Measurements from ENCODE around the gene KDM7A. TPM values are rescaled to one million over a fixed set of nuclear protein-coding genes. Genes with fewer than 3 reads are reported as not detected.

The KDM7A gene
- total RNA-seq, 1 donor from 2014 or later, result 21.8 TPM

DNA sequence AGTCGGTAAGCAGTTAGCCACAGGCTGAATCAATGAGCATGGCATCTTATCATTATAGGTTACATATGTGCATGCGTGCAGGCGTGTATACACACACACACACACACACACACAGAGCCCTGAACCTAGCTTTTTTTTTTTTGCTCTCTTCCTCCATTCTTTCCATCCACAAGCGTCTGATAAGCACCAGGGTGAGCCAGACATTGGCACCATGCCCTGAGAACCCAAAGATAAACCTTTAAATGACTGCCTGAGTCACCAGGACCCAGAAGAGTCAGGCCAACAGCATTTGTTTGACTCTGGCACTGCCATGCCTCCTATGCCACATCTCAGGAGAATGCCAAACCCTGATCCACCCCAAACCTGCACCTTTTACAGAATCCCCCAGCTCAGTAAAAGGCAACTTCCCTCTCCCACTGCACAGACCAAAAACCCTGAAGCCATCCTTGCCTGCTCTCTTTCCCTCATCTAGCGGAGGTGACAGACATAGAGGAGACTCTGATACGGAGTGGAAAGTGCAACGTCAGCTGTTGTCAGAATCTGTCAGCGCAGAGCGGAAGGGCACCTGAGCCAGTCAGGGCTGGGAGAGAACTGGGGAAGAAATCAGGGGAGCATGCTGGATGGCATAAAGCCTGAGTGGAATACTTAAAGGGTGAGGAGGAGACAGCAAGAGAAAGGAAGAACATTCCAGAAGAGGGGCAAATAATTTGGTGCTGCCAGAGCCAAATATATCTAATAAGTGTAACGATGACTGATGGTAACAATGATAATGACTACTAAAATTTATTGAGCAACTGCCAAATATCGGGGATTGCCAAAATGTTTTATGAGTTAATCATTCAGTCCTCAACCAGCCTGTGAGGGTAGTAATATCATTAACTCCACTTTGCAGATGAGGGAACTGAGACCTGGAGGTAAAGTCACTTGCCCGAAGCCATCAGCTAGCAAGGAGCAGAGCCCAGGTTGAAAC is 117.2 kb downstream of the KDM7A start:
- Mint-ChIP-seq H3K9me3 (peaks cover 6% of the 10 kb centered on the region), H3K4me3 (peak overlapping the region; percentile 83), H3K27me3 (no peaks in the 10 kb centered on the region), H3K36me3 (ENCODE audit: low read depth) (peaks cover 42% of the 10 kb centered on the region), H3K4me1 (peaks cover 68% of the 10 kb centered on the region), H3K27ac (peak overlapping the region; percentile 94)
- DNase-seq, result peak; percentile 71
- intact Hi-C loops (cut with micrococcal nuclease), result loop anchor here (5.0 kb wide), 5 partner anchors 163 to 827 kb away; partner anchors contain the start of genes RAB19 and UBN2

DNA sequence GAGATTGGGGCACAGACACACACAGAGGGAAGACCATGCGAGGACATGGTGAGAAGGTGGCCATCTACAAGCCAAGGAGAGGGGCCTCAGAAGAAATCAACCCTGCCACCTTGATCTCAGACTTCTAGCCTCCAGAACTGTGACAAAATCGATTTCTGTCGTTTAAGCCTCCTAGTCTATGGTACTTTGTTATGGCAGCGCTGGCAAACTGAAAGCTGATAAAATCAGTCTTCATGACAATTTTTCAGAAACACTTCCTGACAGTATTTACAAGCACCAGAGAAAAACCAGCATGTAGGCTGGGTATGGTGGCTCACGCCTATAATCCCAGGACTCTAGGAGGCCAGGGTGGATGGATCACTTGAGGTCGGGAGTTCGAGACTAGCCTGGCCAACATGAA is 118.3 kb downstream of the KDM7A start:
- intact Hi-C loops (cut with micrococcal nuclease), result no loop called here
- Mint-ChIP-seq H3K4me1 (peaks cover 74% of the 10 kb centered on the region), H3K36me3 (ENCODE audit: low read depth) (peaks cover 49% of the 10 kb centered on the region), H3K27me3 (no peaks in the 10 kb centered on the region), H3K27ac (peak overlapping the region; percentile 35), H3K9me3 (peaks cover 6% of the 10 kb centered on the region), H3K4me3 (peak overlapping the region; percentile 83)
- peak; percentile 62 for DNase-seq

DNA sequence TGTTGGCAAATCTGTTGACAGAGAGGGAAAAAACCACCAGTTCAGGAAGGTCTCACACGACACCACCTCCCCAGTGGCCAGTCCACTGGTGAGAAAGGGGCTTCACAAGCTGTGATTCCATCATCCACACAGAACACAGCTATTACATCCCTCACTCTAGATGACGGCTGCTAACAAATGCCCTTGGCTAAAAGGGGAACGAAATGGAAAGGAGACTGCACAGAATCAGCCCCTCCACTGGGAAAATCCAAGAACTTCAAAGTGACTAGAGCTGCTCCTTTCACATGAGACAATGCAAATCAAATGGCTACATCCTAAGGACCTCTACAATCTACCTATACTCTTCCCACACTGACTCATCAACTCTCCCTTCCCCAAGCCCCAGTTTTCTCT is 119.6 kb downstream of the KDM7A start:
- H3K27me3 Mint-ChIP-seq, result no peaks in the 10 kb centered on the region
- peaks cover 6% of the 10 kb centered on the region for H3K9me3 Mint-ChIP-seq
- H3K4me3 Mint-ChIP-seq, result no peak overlapping the region
- peaks cover 60% of the 10 kb centered on the region for H3K36me3 Mint-ChIP-seq (ENCODE audit: low read depth)
- H3K4me1 Mint-ChIP-seq, result peaks cover 77% of the 10 kb centered on the region
- H3K27ac Mint-ChIP-seq, result no peak overlapping the region
- intact Hi-C loops (cut with micrococcal nuclease), result no loop called here
- DNase-seq, result no peak

DNA sequence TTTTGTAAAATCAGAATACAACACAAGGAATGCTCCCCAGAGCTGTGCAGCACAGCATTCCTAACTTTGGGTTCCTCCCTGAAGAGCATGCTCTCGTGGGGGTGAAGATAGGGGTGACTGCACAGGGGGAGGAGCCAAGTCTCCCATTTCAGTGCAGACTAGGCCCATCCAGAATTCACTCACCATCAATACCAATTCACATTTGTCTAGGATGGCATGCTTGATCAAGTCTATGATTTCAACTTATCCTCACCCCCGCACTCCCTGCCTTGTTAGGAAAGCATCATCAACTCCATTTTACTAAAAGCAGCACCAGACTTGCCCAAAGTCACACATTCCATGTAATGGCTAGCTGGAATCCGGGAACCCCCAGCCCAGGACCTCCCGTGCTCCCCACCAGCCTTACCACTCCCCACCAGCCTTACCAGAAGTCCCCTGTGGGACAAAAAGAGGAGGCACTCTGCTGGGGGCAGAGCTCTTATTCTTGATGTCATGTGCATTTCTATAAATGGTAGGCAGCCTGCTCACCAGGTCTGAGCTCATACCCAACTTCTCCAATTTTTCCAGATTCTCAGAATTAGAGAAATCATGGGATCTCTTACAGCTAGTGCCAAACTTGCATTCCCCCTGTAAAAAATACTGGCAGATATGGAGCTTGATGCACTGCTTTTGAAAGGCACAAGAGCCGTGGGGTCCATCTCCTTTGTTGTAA is 120.2 kb downstream of the KDM7A start:
- no peak overlapping the region for H3K4me3 Mint-ChIP-seq
- intact Hi-C loops (cut with micrococcal nuclease), result no loop called here
- peaks cover 65% of the 10 kb centered on the region for H3K36me3 Mint-ChIP-seq (ENCODE audit: low read depth)
- DNase-seq, result no peak
- no peaks in the 10 kb centered on the region for H3K27me3 Mint-ChIP-seq
- no peak overlapping the region for H3K27ac Mint-ChIP-seq
- peaks cover 6% of the 10 kb centered on the region for H3K9me3 Mint-ChIP-seq
- H3K4me1 Mint-ChIP-seq, result peaks cover 76% of the 10 kb centered on the region

DNA sequence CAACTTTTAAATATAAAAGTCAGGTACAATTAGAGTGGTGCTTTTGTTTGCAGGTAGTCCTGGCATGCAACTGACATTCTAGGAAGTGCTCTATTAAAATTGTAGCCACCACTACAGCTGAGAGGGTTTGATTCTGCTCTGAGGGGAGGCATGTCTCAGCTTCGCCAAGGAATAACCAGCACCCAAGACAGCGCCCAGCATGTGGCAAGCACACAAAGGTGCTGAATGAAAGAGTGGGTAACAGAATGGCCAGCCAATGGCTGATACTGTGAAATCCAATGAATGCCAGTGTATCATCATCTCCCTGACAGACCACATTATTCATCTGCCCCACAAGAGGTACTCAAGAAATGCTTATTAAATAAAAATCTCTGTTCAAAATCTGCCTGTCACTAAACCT is 121.0 kb downstream of the KDM7A start:
- H3K36me3 Mint-ChIP-seq (ENCODE audit: low read depth), result peaks cover 64% of the 10 kb centered on the region
- H3K27ac Mint-ChIP-seq, result no peak overlapping the region
- H3K4me3 Mint-ChIP-seq, result no peak overlapping the region
- H3K9me3 Mint-ChIP-seq, result peaks cover 4% of the 10 kb centered on the region
- no peak for DNase-seq
- H3K4me1 Mint-ChIP-seq, result peaks cover 68% of the 10 kb centered on the region
- intact Hi-C loops (cut with micrococcal nuclease), result no loop called here
- H3K27me3 Mint-ChIP-seq, result no peaks in the 10 kb centered on the region

DNA sequence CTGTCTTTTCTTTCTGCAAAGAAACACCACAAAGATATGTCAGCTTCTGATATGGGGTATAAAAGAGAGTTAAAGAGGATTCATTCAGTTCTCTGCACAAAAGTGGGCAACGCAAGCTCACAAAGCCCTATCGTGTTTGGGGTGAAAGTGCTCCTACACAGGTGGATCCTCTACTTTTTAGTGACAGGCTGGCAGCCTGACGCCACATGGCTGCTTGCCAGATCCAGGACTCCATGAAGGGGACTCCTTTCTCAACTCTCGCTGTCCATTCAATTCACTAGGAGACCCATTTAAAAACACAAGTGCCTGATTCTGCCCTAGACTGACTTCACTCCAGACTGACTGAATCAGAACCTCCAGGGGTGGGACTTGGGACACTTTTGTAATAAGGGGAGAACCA is 122.0 kb downstream of the KDM7A start:
- H3K27ac Mint-ChIP-seq, result peak overlapping the region; percentile 32
- no peaks in the 10 kb centered on the region for H3K9me3 Mint-ChIP-seq
- H3K4me1 Mint-ChIP-seq, result peaks cover 59% of the 10 kb centered on the region
- no peak overlapping the region for H3K4me3 Mint-ChIP-seq
- no peak for DNase-seq
- peaks cover 67% of the 10 kb centered on the region for H3K36me3 Mint-ChIP-seq (ENCODE audit: low read depth)
- H3K27me3 Mint-ChIP-seq, result no peaks in the 10 kb centered on the region
- intact Hi-C loops (cut with micrococcal nuclease), result no loop called here

DNA sequence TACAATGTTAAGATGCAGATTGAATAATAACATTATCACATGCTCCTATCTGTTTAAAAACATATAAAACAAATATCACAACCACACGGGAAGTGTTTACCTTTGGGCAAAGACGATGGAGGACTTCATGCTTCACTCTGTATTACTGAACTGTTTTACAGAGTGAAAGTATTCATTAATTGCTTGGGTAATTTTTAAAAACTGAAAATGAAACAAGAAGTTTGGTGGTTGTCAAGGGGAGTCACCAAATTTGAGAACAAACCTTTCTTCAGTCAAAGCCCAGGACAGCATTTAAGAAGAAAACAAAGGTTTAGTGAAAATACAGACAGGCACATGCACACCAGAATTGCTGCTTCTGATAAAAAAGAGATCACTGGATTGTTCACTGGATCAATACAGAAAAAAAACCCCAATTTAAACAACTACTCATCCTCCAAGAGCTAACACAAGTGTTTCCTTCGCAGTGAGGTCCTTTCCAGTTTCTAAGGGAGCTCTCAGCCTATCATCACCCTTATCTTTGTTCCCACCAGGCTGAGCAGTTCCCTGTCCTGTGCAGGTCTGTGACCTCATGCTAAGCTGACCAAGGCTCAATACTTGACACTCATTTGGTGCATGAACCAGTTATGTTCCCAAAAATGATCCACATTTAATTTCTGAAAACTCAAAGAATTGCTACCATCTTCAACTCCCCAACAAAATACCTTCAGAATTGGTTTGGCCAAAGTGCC is 122.8 kb downstream of the KDM7A start:
- Mint-ChIP-seq H3K27ac (peak overlapping the region; percentile 77), H3K4me3 (peak overlapping the region; percentile 5), H3K9me3 (no peaks in the 10 kb centered on the region), H3K36me3 (ENCODE audit: low read depth) (peaks cover 64% of the 10 kb centered on the region), H3K4me1 (peaks cover 52% of the 10 kb centered on the region), H3K27me3 (no peaks in the 10 kb centered on the region)
- intact Hi-C loops (cut with micrococcal nuclease), result no loop called here
- DNase-seq, result no peak

DNA sequence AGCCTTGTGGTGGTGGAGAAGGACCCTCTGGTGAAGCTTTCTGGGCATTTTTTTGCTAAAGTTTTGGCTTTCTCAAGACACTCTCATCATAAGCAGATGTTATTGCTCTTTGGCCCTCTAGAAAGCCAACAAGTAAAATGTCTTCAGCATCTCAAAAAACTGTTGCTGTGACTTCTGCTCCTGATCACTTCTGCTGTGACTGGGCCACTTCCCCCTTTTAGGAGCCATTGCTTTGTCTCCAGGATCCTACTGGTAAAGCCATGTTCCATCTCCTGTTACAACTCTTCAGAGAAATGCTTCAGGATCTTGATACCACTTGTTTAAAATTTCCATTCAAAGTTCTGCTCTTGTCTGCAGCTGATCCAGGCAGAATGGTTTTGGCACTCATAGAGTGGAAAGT is 125.0 kb downstream of the KDM7A start:
- intact Hi-C loops (cut with micrococcal nuclease), result no loop called here
- H3K36me3 Mint-ChIP-seq (ENCODE audit: low read depth), result peaks cover 67% of the 10 kb centered on the region
- no peak overlapping the region for H3K4me3 Mint-ChIP-seq
- no peak for DNase-seq
- no peaks in the 10 kb centered on the region for H3K27me3 Mint-ChIP-seq
- H3K9me3 Mint-ChIP-seq, result no peaks in the 10 kb centered on the region
- H3K27ac Mint-ChIP-seq, result no peak overlapping the region
- peaks cover 37% of the 10 kb centered on the region for H3K4me1 Mint-ChIP-seq

DNA sequence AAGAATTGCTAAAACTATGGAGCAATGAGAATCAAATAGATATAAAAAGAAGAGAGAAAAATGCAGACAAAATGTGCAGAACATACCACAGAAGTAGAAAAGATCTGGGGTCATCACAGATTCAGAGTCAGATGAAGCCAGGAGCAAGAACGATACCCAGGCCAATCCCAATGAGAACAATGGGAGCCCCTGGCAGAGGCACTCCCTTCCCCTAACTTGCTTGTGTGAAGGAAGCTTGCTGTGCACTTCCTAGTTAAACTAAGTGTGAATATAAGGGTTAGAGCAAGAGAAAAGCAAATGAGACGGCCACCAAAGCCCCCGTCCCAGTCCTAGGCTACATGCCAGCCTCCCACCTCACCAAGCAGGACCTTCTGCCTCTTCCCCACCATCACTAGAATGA is 126.7 kb downstream of the KDM7A start:
- intact Hi-C loops (cut with micrococcal nuclease), result no loop called here
- H3K36me3 Mint-ChIP-seq (ENCODE audit: low read depth), result peaks cover 69% of the 10 kb centered on the region
- H3K27me3 Mint-ChIP-seq, result no peaks in the 10 kb centered on the region

DNA sequence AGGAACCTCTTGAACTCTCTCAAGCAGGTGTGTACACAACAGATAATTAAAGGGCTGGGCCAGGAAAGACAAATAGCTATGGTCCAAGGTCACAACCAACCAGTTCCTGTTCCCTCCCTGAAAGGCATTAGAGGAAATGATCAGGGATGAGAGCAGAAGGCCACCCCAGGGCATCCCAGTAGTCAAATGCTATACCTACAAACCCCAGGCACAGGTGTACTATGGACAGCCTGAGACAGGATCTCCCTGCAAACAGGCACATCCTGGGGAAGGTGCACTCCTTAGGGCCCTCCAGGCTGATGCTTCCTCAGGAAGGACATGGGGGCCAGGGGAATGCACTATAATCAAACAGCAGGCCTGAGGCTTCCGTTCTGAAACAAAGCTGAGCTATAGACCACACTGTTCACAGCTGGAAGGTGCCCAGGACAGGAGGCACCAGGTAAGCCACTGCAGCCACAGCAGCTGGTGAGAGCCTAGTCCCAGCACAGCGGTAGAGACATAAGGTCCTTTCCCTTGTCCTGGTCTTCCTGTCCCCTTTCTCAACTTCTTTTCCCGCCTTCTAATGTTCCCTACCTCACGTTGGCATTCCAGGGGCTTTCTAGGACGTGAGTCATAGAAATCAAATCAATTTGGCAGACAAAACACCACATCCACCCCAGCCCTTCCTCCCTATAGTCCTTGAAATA is 127.3 kb downstream of the KDM7A start:
- no peaks in the 10 kb centered on the region for H3K27me3 Mint-ChIP-seq
- H3K4me1 Mint-ChIP-seq, result peaks cover 24% of the 10 kb centered on the region
- H3K27ac Mint-ChIP-seq, result no peak overlapping the region
- H3K4me3 Mint-ChIP-seq, result no peak overlapping the region
- intact Hi-C loops (cut with micrococcal nuclease), result no loop called here
- H3K9me3 Mint-ChIP-seq, result no peaks in the 10 kb centered on the region
- peaks cover 69% of the 10 kb centered on the region for H3K36me3 Mint-ChIP-seq (ENCODE audit: low read depth)
- no peak for DNase-seq

More for the DNA sequence above, 126.7 kb downstream of the KDM7A start:
- H3K4me3 Mint-ChIP-seq, result no peak overlapping the region
- H3K27ac Mint-ChIP-seq, result no peak overlapping the region
- DNase-seq, result no peak
- peaks cover 29% of the 10 kb centered on the region for H3K4me1 Mint-ChIP-seq
- no peaks in the 10 kb centered on the region for H3K9me3 Mint-ChIP-seq

DNA sequence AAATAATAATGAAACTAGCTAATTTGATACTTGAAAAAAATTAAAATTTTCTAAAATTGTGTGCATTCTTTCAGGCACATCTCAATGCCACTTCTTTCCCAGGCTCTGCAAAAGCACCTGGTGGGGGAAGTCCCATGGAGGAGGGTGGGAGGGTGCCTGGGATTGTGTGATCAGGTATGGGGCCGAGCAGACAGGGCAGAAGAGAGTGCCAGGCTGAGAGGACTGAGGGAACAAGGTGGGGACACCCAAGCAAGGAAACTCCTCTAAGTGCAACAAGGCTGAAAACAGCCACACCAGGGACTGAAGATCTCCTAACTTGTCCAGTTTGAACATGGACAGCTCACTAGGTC is 127.8 kb downstream of the KDM7A start:
- Mint-ChIP-seq H3K4me1 (peaks cover 18% of the 10 kb centered on the region), H3K27me3 (no peaks in the 10 kb centered on the region), H3K36me3 (ENCODE audit: low read depth) (peaks cover 67% of the 10 kb centered on the region), H3K9me3 (no peaks in the 10 kb centered on the region), H3K27ac (no peak overlapping the region), H3K4me3 (no peak overlapping the region)
- DNase-seq, result no peak
- intact Hi-C loops (cut with micrococcal nuclease), result no loop called here

DNA sequence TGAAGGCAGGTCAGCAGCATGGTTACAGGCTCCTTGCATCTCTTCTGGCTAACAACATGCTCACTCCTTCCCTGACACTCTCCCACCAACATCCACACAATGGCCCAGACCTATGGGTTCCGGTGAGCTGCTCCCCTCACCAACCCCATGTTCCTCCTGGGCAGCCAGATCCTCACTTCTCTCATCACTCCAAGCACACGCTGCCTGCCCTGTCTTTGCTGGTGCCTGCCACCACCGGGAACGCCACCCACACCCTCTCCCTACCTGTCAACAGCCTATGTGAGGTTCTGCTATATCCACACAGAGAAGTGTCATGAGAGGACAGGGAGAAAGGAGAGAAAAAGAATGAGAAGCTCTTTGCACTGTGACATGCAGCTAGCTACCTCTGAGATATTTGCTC is 128.6 kb downstream of the KDM7A start:
- Mint-ChIP-seq H3K27ac (no peak overlapping the region), H3K9me3 (no peaks in the 10 kb centered on the region), H3K4me1 (peaks cover 11% of the 10 kb centered on the region), H3K27me3 (no peaks in the 10 kb centered on the region), H3K36me3 (ENCODE audit: low read depth) (peaks cover 64% of the 10 kb centered on the region), H3K4me3 (no peak overlapping the region)
- intact Hi-C loops (cut with micrococcal nuclease), result no loop called here
- no peak for DNase-seq

DNA sequence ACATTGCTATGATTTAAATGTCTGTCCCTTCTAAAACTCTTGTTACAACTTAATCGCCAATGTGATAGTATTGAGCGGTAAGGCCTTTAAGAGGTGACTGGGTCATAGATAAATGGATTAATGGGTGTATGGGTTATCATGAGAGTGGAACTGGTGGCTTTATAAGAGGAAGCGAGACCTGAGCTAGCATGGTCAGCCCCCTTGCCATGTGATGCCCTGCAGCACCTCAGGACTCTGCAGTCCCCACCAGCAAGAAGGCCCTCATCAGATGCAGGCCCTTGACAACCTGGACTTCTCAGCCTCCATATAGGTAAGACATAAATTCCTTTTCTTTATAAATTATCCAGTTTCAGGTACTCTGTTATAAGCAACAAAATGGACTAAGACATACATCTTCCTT is 129.6 kb downstream of the KDM7A start:
- DNase-seq, result no peak
- no peak overlapping the region for H3K4me3 Mint-ChIP-seq
- no peak overlapping the region for H3K27ac Mint-ChIP-seq
- H3K36me3 Mint-ChIP-seq (ENCODE audit: low read depth), result peaks cover 60% of the 10 kb centered on the region
- intact Hi-C loops (cut with micrococcal nuclease), result no loop called here
- H3K27me3 Mint-ChIP-seq, result no peaks in the 10 kb centered on the region
- no peaks in the 10 kb centered on the region for H3K9me3 Mint-ChIP-seq
- peaks cover 9% of the 10 kb centered on the region for H3K4me1 Mint-ChIP-seq
